ENCODE data around the gene RUFY2. TPM values are rescaled to one million over a fixed set of nuclear protein-coding genes. Genes with fewer than 3 reads are reported as not detected.

RUFY2 gene
- total RNA-seq, 1 donor from 2014 or later: 22.4 TPM

- H3K27ac Mint-ChIP-seq (ENCODE audit: unreplicated experiment): peak overlapping the region; percentile 89
- H3K36me3 Mint-ChIP-seq (ENCODE audit: low read depth): peaks cover 29% of the 10 kb centered on the region
- H3K9me3 Mint-ChIP-seq: no peaks in the 10 kb centered on the region
These were observed 72.2 kb downstream of the RUFY2 start for GRCh38 chr10:68334672-68335467.

GRCh38 chr10:68333440-68334431, 73.3 kb downstream of the RUFY2 start:
- no peak for TF ChIP-seq CTCF (conservative IDR thresholded peaks at IDR 0.05)
- Mint-ChIP-seq H3K9me3 (no peaks in the 10 kb centered on the region), H3K27me3 (ENCODE audit: low read depth) (peaks cover 8% of the 10 kb centered on the region), H3K4me1 (peaks cover 60% of the 10 kb centered on the region), H3K27ac (ENCODE audit: unreplicated experiment) (peak overlapping the region; percentile 100), H3K4me3 (peak overlapping the region; percentile 100), H3K36me3 (ENCODE audit: low read depth) (peaks cover 26% of the 10 kb centered on the region)
- no peak for DNase-seq (ENCODE audit: low read depth, low spot score)

More at GRCh38 chr10:68334672-68335467, 72.2 kb downstream of the RUFY2 start:
- Mint-ChIP-seq H3K4me1 (peaks cover 55% of the 10 kb centered on the region), H3K4me3 (peak overlapping the region; percentile 100), H3K27me3 (ENCODE audit: low read depth) (peaks cover 8% of the 10 kb centered on the region)
- DNase-seq (ENCODE audit: low read depth, low spot score): no peak
- TF ChIP-seq CTCF (conservative IDR thresholded peaks at IDR 0.05): no peak

- Mint-ChIP-seq H3K4me3 (peak overlapping the region; percentile 100), H3K27me3 (ENCODE audit: low read depth) (peaks cover 8% of the 10 kb centered on the region), H3K36me3 (ENCODE audit: low read depth) (peaks cover 24% of the 10 kb centered on the region), H3K27ac (ENCODE audit: unreplicated experiment) (peak overlapping the region; percentile 100), H3K4me1 (peaks cover 62% of the 10 kb centered on the region), H3K9me3 (no peaks in the 10 kb centered on the region)
- no peak for DNase-seq (ENCODE audit: low read depth, low spot score)
- TF ChIP-seq CTCF (conservative IDR thresholded peaks at IDR 0.05): no peak
These were observed 74.0 kb downstream of the RUFY2 start for GRCh38 chr10:68333058-68333395.

GRCh38 chr10:68332259-68333057, 74.6 kb downstream of the RUFY2 start, which contains the start of gene PBLD:
Gene PBLD, minus strand, starts transcription at chr10:68332928. Its CDS starts 26,084 bp downstream, at chr10:68306844.
- Mint-ChIP-seq H3K9me3 (no peaks in the 10 kb centered on the region), H3K27ac (ENCODE audit: unreplicated experiment) (peak within 1 kb of the TSS; percentile 100), H3K36me3 (ENCODE audit: low read depth) (peaks cover 20% of the 10 kb centered on the region), H3K27me3 (ENCODE audit: low read depth) (peaks cover 8% of the 10 kb centered on the region), H3K4me1 (peaks cover 58% of the 10 kb centered on the region), H3K4me3 (peak within 1 kb of the TSS; percentile 100)
- TF ChIP-seq CTCF (conservative IDR thresholded peaks at IDR 0.05): peak; percentile 55
- peak; percentile 60 for DNase-seq (ENCODE audit: low read depth, low spot score)

Data from neural crest cell (in vitro differentiated cells).